ENCODE data around the gene OR52K1.
"Not testable (repeated sequence)": the region's sequence is repeated elsewhere in the genome, so short reads cannot be mapped to it uniquely, and the experiment has no call there.

OR52K1 gene

GRCh38 chr11:4491878-4492606 is 9.6 kb downstream of the OR52K1 start:
- DNase-seq = no peak

GRCh38 chr11:4493480-4493818 is 11.0 kb downstream of the OR52K1 start:
- no peak for DNase-seq

GRCh38 chr11:4495487-4495886 is 13.0 kb downstream of the OR52K1 start:
- no peak for DNase-seq

GRCh38 chr11:4495986-4496385 is 13.5 kb downstream of the OR52K1 start:
- no peak for DNase-seq

DNA sequence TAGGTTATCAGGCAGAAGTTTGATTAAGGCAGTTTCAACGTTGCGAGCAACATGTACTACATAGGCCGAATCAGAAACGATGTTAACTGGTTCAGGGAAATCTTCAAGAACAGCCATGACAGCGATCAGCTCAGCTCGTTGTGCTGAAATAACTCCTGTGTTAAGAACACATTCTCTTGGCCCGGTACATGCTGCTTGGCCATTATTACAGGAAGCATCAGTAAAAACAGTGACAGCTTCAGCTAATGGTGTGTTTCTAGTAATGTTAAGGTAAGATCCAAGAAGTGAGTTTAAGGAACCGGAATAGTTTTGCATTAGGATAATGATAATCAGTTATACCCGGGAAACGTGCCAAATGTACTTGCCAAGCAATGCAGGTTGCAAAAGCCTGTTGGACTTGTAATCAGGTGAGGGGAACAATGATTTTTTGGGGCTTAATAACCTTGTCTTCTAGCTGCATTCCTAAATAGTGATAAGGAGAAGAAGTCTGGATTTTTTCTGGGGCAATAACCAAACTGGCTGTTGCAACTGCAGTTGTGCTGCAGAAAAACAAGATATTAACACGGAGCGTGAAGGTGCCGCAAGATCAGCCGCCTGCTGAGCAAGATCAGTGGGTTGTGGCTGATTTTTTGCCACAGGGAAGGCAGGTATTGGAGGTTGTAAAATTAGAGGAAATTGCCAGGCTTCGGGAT is 14.3 kb downstream of the OR52K1 start:
- no peak for DNase-seq

DNA sequence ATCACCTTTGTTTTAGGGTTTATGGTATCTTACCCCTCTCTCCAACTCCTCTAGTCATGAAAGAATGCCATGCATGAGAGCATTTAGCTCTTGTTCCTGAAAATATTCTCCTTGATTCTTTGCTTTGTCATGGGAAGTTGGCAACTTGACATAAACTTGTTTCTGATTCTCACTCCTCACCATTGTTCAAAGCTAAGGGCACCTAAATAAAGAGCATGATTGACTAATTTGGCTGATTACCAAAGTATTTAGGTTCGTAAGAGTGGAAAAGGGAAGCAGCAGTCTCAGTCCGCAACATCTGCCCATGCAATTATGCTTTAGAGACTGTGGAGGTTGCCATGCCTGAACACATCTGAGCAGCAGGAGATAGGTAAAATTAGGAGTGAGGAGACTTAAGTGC is 26.4 kb downstream of the OR52K1 start:
- no peak for DNase-seq

- no peak for DNase-seq
Observed at GRCh38 chr11:4511282-4512245, 29.1 kb downstream of the OR52K1 start.

DNA sequence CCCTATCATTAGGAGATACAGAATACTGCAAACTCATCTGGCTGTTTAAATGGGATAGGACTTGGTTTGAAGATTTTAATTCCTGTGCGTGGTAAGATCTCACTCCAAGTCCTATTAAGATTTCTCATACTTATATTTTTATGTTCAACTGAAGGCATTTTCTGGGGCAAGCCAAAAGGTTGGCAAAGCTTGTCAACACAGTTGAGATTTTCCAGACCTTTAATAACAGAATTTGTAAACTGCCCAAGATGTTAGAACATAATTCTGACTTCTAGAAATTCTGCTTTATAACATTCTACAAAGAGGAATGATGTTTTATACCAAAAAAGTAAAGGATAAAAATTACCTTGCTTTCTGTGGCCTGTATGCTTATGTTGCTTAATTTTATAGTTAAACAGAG is 31.8 kb downstream of the OR52K1 start:
- no peak for DNase-seq

GRCh38 chr11:4522339-4522738 is 39.9 kb downstream of the OR52K1 start:
- DNase-seq = no peak

GRCh38 chr11:4522752-4523151 is 40.3 kb downstream of the OR52K1 start:
- DNase-seq = no peak

DNA sequence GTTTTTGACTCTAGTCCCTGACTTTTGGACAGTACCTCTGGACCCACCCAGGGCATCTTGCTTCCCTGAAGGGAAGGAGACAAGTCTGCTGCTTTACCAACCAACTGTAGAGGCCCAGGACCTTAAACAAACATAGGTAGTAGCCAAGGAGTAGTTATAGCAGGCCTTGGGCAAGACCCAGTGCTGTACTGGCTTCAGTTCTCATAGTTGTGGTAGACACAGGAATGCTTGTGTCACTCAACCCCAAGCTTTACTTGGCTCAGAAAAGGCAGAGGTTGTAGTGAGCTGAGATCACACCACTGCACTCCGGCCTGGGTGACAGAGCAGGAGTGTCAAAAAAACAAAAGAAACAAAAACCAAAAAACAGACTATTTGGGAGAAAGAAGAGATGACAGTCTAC is 41.2 kb downstream of the OR52K1 start:
- no peak for DNase-seq

DNA sequence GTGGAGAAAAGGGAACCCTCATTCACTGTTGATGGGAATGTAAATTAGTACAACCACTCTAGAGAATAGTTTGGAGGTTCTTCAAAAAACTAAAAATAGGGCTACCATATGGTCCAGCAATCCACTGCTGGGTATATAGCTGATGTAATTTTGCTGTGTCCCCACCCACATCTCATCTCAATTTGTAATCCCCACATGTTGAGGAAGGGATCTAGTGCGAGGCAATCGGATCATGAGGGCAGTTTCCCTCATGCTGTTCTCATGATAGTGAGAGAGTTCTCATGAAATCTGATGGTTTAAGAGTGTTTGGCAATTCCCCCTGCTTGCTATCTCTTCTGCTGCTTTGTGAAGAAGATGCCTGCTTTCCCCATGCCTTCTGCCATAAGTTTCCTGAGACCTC is 45.5 kb downstream of the OR52K1 start:
- no peak for DNase-seq

DNA sequence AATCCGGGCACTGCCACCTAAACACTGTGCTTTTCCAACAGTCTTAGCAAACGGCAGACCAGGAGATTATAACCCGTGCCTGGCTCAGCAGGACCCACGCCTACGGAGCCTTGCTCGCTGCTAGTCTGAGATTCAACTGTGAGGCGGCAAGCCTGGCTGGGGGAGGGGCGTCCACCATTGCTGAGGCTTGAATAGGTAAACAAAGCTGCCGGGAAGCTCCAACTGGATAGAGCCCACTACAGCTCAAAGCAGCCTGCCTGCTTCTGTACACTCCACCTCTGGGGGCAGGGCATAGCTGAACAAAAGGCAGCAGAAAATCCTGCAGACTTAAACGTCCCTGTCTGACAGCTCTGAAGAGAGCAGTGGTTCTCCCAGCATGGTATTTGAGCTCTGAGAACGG is 49.2 kb downstream of the OR52K1 start:
- DNase-seq = not testable (repeated sequence)

GRCh38 chr11:4539603-4540219 is 57.3 kb downstream of the OR52K1 start:
- DNase-seq = peak; percentile 4

DNA sequence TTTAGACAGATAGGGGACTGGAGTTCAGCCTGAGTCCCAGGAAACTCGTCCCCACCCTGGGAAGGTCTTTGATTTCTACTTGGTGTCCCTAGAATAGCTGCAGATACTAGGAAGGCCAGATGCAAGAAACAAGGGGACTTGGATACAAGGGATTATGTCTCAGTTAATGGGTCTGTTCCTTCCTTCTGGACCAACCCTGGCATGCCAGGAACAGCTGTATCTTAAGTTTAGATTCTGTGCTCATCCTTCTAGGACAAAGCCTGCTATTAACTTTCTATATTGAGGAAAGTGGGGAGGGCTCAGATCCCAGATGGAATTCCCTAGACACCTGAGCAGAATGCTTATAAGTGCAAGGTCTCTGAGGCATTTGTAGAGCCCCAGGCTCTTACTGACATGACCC is 58.6 kb downstream of the OR52K1 start:
- DNase-seq = no peak
